Prostate gland (tissue), 2 donors: ENCODE results near the gene FOXP2.

Experiments
- CTCF ChIP-seq, 4 experiments: fragments of 200-600 bp in 2 of 4; fragments of 450-650 bp in 2 of 4; sonication (generic) in 2 of 4; IDR thresholded peaks; 1 replicate in 3 of 4; 2 replicates in 1 of 4; pipeline ENCODE4 v1.5.1; 2016 to 2019; ENCODE audit warnings: antibody characterized with exemption in 4 of 4, mild to moderate bottlenecking in 2 of 4, moderate library complexity in 2 of 4
- POLR2A ChIP-seq: fragments of 450-650 bp; IDR thresholded peaks from one replicate; pipeline ENCODE4 v1.6.1; 2016; ENCODE audit warnings: antibody characterized with exemption, mild to moderate bottlenecking
- POLR2AphosphoS5 ChIP-seq: sonication (generic); formaldehyde crosslinking; IDR thresholded peaks from one replicate; pipeline ENCODE4 v1.6.1; 2017; ENCODE audit warnings: antibody characterized with exemption

GRCh38 chr7:114472896-114473512, 58.4 kb downstream of the FOXP2 start:
- no peak for TF ChIP-seq POLR2AphosphoS5
- TF ChIP-seq CTCF (IDR thresholded peaks at IDR 0.05): no peak
- no peak for TF ChIP-seq POLR2A
